ENCODE results near the gene SMIM41.

The SMIM41 gene

DNA sequence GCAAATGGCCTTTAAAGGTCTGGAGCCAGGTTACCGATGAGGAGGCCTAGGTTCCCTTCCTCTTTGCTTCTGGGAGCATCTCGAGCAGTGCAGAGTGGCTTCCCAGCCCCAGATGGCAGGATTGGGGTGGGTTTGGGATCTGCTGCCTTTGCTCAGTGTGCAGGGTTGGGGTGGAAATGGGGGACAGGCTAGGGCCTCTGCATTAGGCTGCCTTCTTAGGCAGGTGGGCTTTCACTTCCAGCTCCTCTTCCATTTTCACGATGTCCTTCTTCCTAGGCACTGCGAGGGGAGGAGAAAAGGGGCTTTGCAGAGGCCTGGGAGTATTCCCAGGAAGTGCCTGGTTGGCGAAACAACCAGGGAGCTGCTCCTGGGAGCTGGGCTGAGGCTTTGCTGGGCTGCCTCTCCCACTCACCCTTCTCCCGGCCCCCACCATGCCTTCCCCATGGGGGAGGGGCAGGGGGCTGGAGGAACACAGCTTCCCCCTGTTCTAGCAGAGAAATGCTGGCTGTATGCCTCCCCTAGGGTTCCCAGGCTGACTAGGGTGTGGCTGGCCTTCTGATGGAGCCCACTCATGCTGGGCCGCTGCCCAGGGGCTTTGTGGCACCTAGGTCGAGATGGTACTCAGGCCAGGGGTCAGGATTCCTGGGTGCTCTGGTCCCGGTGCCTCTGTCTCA lies 25.8 kb upstream of the SMIM41 start:
- TF ChIP-seq TAF1 (IDR thresholded peaks at IDR 0.05; ENCODE audit: borderline replicate concordance, insufficient read depth, low read length): no peak
- no peak for TF ChIP-seq SIN3A (IDR thresholded peaks at IDR 0.05; ENCODE audit: borderline replicate concordance, insufficient read depth, low read length)
- TF ChIP-seq FOXP2 (optimal IDR thresholded peaks at IDR 0.05; ENCODE audit: borderline replicate concordance, extremely low read depth, extremely low read length, insufficient read depth): no peak
- no peak for TF ChIP-seq POLR2AphosphoS5 (IDR thresholded peaks at IDR 0.05; ENCODE audit: low read depth, low read length)
- TF ChIP-seq, protein P1, sequence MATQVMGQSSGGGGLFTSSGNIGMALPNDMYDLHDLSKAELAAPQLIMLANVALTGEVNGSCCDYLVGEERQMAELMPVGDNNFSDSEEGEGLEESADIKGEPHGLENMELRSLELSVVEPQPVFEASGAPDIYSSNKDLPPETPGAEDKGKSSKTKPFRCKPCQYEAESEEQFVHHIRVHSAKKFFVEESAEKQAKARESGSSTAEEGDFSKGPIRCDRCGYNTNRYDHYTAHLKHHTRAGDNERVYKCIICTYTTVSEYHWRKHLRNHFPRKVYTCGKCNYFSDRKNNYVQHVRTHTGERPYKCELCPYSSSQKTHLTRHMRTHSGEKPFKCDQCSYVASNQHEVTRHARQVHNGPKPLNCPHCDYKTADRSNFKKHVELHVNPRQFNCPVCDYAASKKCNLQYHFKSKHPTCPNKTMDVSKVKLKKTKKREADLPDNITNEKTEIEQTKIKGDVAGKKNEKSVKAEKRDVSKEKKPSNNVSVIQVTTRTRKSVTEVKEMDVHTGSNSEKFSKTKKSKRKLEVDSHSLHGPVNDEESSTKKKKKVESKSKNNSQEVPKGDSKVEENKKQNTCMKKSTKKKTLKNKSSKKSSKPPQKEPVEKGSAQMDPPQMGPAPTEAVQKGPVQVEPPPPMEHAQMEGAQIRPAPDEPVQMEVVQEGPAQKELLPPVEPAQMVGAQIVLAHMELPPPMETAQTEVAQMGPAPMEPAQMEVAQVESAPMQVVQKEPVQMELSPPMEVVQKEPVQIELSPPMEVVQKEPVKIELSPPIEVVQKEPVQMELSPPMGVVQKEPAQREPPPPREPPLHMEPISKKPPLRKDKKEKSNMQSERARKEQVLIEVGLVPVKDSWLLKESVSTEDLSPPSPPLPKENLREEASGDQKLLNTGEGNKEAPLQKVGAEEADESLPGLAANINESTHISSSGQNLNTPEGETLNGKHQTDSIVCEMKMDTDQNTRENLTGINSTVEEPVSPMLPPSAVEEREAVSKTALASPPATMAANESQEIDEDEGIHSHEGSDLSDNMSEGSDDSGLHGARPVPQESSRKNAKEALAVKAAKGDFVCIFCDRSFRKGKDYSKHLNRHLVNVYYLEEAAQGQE (IDR thresholded peaks at IDR 0.05; ENCODE audit: insufficient read depth in 1 of 2, low read depth in 2 of 2, low read length in 2 of 2): no peak

DNA sequence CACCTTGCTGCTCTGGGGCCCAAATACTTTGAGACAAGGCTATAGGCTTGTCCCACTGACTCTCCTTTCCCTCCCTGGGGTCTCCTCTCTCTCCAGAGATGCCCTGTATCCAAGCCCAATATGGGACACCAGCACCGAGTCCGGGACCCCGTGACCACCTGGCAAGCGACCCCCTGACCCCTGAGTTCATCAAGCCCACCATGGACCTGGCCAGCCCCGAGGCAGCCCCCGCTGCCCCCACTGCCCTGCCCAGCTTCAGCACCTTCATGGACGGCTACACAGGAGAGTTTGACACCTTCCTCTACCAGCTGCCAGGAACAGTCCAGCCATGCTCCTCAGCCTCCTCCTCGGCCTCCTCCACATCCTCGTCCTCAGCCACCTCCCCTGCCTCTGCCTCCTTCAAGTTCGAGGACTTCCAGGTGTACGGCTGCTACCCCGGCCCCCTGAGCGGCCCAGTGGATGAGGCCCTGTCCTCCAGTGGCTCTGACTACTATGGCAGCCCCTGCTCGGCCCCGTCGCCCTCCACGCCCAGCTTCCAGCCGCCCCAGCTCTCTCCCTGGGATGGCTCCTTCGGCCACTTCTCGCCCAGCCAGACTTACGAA lies 25.2 kb upstream of the SMIM41 start:
- TF ChIP-seq SIN3A (IDR thresholded peaks at IDR 0.05; ENCODE audit: borderline replicate concordance, insufficient read depth, low read length): no peak
- TF ChIP-seq FOXP2 (optimal IDR thresholded peaks at IDR 0.05; ENCODE audit: borderline replicate concordance, extremely low read depth, extremely low read length, insufficient read depth): no peak
- TF ChIP-seq, protein P1 (IDR thresholded peaks at IDR 0.05; ENCODE audit: insufficient read depth in 1 of 2, low read depth in 2 of 2, low read length in 2 of 2): no peak
- no peak for TF ChIP-seq POLR2AphosphoS5 (IDR thresholded peaks at IDR 0.05; ENCODE audit: low read depth, low read length)
- no peak for TF ChIP-seq TAF1 (IDR thresholded peaks at IDR 0.05; ENCODE audit: borderline replicate concordance, insufficient read depth, low read length)

DNA sequence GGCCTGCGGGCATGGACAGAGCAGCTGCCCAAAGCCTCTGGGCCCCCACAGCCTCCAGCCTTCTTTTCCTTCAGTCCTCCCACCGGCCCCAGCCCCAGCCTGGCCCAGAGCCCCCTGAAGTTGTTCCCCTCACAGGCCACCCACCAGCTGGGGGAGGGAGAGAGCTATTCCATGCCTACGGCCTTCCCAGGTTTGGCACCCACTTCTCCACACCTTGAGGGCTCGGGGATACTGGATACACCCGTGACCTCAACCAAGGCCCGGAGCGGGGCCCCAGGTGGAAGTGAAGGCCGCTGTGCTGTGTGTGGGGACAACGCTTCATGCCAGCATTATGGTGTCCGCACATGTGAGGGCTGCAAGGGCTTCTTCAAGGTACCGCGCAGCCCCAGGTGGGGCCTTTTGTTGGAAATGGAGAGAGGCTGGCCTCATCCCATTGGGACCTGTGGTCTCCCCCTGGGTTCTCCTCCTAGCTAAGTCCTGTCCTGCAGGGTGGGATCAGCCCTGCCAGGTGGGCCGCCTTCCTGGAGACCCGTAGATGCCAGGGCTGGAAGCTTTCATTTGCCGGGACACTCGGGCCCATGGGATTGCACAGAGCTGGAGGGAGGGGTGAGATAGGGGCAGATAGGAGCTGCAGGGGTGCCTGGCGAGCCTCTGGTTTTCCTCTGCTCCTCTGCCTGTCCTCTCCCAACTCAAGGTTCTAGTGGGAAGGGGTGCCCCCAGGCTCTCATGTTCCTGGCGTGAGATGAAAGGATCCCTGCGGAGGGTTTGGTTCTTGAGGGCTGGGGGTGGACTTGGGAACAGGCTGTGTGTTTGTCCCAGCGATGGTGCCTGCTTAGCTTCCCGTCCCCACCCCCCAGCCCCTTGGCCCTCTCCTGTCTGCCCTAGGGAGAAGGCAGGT lies 24.4 kb upstream of the SMIM41 start:
- TF ChIP-seq, protein P1 (IDR thresholded peaks at IDR 0.05; ENCODE audit: insufficient read depth in 1 of 2, low read depth in 2 of 2, low read length in 2 of 2): no peak
- TF ChIP-seq SIN3A (IDR thresholded peaks at IDR 0.05; ENCODE audit: borderline replicate concordance, insufficient read depth, low read length): no peak
- no peak for TF ChIP-seq POLR2AphosphoS5 (IDR thresholded peaks at IDR 0.05; ENCODE audit: low read depth, low read length)
- TF ChIP-seq FOXP2 (optimal IDR thresholded peaks at IDR 0.05; ENCODE audit: borderline replicate concordance, extremely low read depth, extremely low read length, insufficient read depth): no peak
- TF ChIP-seq TAF1 (IDR thresholded peaks at IDR 0.05; ENCODE audit: borderline replicate concordance, insufficient read depth, low read length): no peak

DNA sequence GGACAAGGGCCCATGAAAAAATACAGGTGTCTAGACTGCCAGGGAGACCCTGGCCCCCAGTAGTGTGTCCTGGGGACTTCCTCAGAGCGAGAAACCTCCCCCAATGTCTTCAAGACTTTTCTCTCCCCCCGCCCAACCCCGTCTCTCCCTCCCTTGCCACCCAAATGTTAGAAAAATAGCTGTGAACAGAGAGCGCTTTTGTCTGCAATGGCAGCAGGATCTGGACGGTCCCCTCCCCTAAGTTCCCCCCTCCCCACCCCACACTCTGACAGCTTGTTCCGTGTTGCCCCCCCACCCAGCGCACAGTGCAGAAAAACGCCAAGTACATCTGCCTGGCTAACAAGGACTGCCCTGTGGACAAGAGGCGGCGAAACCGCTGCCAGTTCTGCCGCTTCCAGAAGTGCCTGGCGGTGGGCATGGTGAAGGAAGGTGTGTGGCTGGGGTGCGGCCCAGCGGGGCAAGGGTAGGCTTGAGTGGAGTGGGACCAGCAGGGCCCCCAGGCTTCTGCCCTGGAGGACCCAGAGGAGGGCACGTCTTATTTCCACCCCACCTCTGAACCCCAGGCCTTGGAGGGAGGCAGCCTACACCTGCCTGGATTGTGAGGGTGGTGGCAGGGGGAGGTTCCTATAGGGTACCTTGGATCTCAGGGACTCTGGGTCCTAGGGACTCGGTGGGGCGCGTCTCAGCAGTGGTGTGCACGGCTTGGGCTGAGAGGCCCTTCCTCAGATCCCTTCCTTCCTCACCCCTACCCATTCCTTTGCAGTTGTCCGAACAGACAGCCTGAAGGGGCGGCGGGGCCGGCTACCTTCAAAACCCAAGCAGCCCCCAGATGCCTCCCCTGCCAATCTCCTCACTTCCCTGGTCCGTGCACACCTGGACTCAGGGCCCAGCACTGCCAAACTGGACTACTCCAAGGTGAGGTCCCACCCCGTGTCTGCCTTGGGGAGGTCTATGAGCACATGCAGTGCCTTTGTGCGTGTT lies 23.5 kb upstream of the SMIM41 start:
- TF ChIP-seq SIN3A (IDR thresholded peaks at IDR 0.05; ENCODE audit: borderline replicate concordance, insufficient read depth, low read length) (no peak), FOXP2 (optimal IDR thresholded peaks at IDR 0.05; ENCODE audit: borderline replicate concordance, extremely low read depth, extremely low read length, insufficient read depth) (no peak), POLR2AphosphoS5 (IDR thresholded peaks at IDR 0.05; ENCODE audit: low read depth, low read length) (no peak), TAF1 (IDR thresholded peaks at IDR 0.05; ENCODE audit: borderline replicate concordance, insufficient read depth, low read length) (no peak)
- TF ChIP-seq, protein P1 (IDR thresholded peaks at IDR 0.05; ENCODE audit: insufficient read depth in 1 of 2, low read depth in 2 of 2, low read length in 2 of 2): no peak

Data from PFSK-1 (cell line).